Immature natural killer cell (primary cell): ENCODE data around the gene HAUS3. TPM values are rescaled to one million over a fixed set of nuclear protein-coding genes. Genes with fewer than 3 reads are reported as not detected.

Source experiments
- DNase-seq, 3 donors: peaks; one replicate each; pipeline ENCODE4 v3.0.0; 2022; ENCODE audit warnings: mixed read lengths in 1 of 3
- H3K27ac Mint-ChIP-seq, 6 donors: one replicate each; pipeline ENCODE4 v1.8.0; 2020; ENCODE audit warnings: mixed read lengths in 6 of 6, mild to moderate bottlenecking in 5 of 6, inconsistent platforms in 4 of 6, moderate library complexity in 3 of 6
- H3K27me3 Mint-ChIP-seq, 3 donors: one replicate each; pipeline ENCODE4 v1.8.0; 2020 to 2021; ENCODE audit warnings: low read depth in 3 of 3, mild to moderate bottlenecking in 3 of 3, mixed read lengths in 3 of 3, moderate library complexity in 3 of 3, inconsistent platforms in 1 of 3
- H3K36me3 Mint-ChIP-seq, 3 donors: one replicate each; pipeline ENCODE4 v1.8.0; 2020; ENCODE audit warnings: mixed read lengths in 3 of 3, inconsistent platforms in 2 of 3, mild to moderate bottlenecking in 2 of 3
- H3K4me1 Mint-ChIP-seq, 2 donors: one replicate each; pipeline ENCODE4 v1.8.0; 2020; ENCODE audit warnings: inconsistent platforms in 2 of 2, mild to moderate bottlenecking in 2 of 2, mixed read lengths in 2 of 2, moderate library complexity in 1 of 2
- H3K4me3 Mint-ChIP-seq, 5 donors: one replicate each; pipeline ENCODE4 v1.8.0; 2020; ENCODE audit warnings: mild to moderate bottlenecking in 5 of 5, mixed read lengths in 5 of 5, inconsistent platforms in 3 of 5, moderate library complexity in 3 of 5
- H3K9me3 Mint-ChIP-seq, 6 donors: one replicate each; pipeline ENCODE4 v1.8.0; 2020; ENCODE audit warnings: mild to moderate bottlenecking in 6 of 6, mixed read lengths in 6 of 6, inconsistent platforms in 4 of 6, moderate library complexity in 3 of 6
- polyA plus RNA-seq, 3 donors: library from polyadenylated mRNA; unstranded; fragments of 300-500 nt; fragmentation: Illumina TruSeq; gene quantifications; one replicate each; pipeline ENCODE4 v1.2.3, GENCODE V29; 2021

The HAUS3 gene
- polyA plus RNA-seq, 3 donors from 2014 or later, result 12.8 to 21.7 (median 16.5) TPM

DNA sequence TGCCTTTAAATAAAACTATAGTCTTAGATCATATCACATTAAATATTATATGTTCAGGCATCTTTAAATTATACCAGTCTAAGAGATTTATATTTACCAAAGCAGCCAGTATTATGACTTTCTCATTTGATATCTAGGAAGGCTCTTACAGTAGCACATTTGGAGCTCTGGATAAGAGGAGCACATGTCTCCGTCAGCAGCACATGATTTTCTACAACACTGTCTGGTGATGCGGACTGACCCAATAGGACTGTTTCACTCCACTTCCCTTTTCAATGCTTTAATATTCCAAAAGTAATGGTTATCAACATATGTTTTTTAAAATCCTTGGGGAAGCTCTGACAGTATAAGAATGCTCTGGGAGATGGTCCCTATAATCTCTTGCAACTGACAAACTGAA lies 61.5 kb downstream of the HAUS3 start:
- H3K4me3 Mint-ChIP-seq, result no peak overlapping the region
- H3K4me1 Mint-ChIP-seq, result no peaks in the 10 kb centered on the region
- H3K27ac Mint-ChIP-seq, result no peak overlapping the region
- DNase-seq, result no peak
- peaks cover 0 to 8% (median 5%) of the 10 kb centered on the region in 3 donors for H3K36me3 Mint-ChIP-seq
- peaks cover 0 to 6% (median 4%) of the 10 kb centered on the region in 3 donors for H3K27me3 Mint-ChIP-seq
- H3K9me3 Mint-ChIP-seq, result peaks cover 0 to 5% (median 2%) of the 10 kb centered on the region in 6 donors

- peaks cover 0 to 3% (median 0%) of the 10 kb centered on the region in 3 donors for H3K36me3 Mint-ChIP-seq
- H3K9me3 Mint-ChIP-seq, result no peaks in the 10 kb centered on the region
Measured at GRCh38 chr4:2179717-2180116, 62.2 kb downstream of the HAUS3 start.

DNA sequence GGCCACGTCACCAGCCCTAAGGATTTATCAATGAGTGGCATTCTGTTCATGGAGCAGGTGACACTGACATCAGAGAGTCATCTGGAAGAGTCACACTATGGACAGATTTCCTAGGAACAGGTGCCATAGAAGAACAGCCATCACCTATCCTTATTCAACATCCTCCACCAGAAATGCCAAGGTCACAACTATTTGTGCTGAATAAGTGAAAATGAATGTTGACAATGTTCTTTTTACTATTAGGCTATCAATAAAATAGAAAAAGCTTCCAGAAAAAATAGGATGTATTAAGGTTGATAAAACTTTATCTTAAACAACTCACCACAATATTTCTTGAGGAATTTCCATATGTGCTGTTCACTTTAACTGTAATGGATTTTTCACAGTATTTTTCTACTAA lies 62.9 kb downstream of the HAUS3 start:
- Mint-ChIP-seq H3K4me1 (no peaks in the 10 kb centered on the region), H3K4me3 (no peak overlapping the region), H3K9me3 (no peaks in the 10 kb centered on the region), H3K27ac (no peak overlapping the region), H3K36me3 (peaks cover 0 to 3% (median 0%) of the 10 kb centered on the region in 3 donors), H3K27me3 (peaks cover 0 to 6% (median 2%) of the 10 kb centered on the region in 3 donors)
- DNase-seq, result no peak

More at GRCh38 chr4:2179717-2180116, 62.2 kb downstream of the HAUS3 start:
- Mint-ChIP-seq H3K27me3 (peaks cover 0 to 6% (median 2%) of the 10 kb centered on the region in 3 donors), H3K4me3 (no peak overlapping the region), H3K4me1 (no peaks in the 10 kb centered on the region), H3K27ac (no peak overlapping the region)
- DNase-seq, result no peak

Other genes with a start within 250 kb of the HAUS3 start
- gene NELFA, start 233.1 kb downstream of the HAUS3 start, polyA plus RNA-seq, result 10 to 100 TPM in 2 of 3 donors, 1 to 10 TPM in 1; 6.0 to 28.6 (median 10.2) TPM
- gene NAT8L, start 182.8 kb downstream of the HAUS3 start, polyA plus RNA-seq, result not detected
- gene POLN, start within 50 bp of the HAUS3 start, polyA plus RNA-seq, result 1 to 10 TPM in 1 of 3 donors, under 1 TPM in 1, not detected in 1; 0.41 to 1.6 TPM
- gene MXD4, start 20.0 kb upstream of the HAUS3 start, polyA plus RNA-seq, result 10 to 100 TPM; 55.0 to 56.1 (median 55.0) TPM
- gene ZFYVE28, start 176.5 kb upstream of the HAUS3 start, polyA plus RNA-seq, result 10 to 100 TPM; 11.9 to 17.5 (median 14.4) TPM
- gene CFAP99, start 176.8 kb upstream of the HAUS3 start, polyA plus RNA-seq, result not detected
- 100 to 1,000 TPM in 1 of 3 donors, 10 to 100 TPM in 2; 48.0 to 116 (median 48.2) TPM for gene RNF4, start 227.0 kb upstream of the HAUS3 start, polyA plus RNA-seq